MM.1S (cell line): ENCODE measurements around the gene RXYLT1.

Experiments used
- CTCF ChIP-seq: fragments of 300-600 bp; sonication (generic); IDR thresholded peaks from 2 replicates; pipeline ENCODE4 v1.5.1; 2016; ENCODE audit warnings: antibody characterized with exemption, low read length, mixed read lengths
- EZH2phosphoT487 ChIP-seq: fragments of 300-600 bp; sonication (generic); IDR thresholded peaks from 2 replicates; pipeline ENCODE4 v1.6.1; 2018; ENCODE audit warnings: antibody characterized with exemption, low read length

- TF ChIP-seq CTCF: no peak
- TF ChIP-seq EZH2phosphoT487: no peak
These were observed 68.7 kb downstream of the RXYLT1 start for GRCh38 chr12:63848450-63848849.
